ENCODE measurements around the gene ALKBH2. TPM values are rescaled to one million over a fixed set of nuclear protein-coding genes. Genes with fewer than 3 reads are reported as not detected.

The ALKBH2 gene
- total RNA-seq, 1 donor from 2014 or later: 28.6 TPM

DNA sequence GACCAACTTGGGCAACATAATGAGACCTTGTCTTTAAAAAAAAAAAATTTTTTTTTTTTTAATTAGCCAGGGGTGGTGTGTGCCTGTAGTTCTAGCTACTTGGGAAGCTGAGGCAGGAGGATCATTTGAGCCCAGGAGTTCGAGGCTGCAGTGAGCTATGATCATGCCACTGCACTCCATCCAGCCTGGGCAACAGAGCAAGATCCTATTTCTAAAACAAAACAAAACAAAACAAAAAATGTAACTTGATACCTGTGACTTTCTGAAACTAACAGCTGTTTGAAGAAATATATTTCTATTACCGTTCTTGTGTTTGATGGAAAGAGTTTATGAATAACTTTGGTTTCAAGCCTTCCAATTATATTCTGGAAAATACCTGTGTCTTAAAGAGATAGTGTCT lies 21.4 kb upstream of the ALKBH2 start:
- no peak for DNase-seq (ENCODE audit: low spot score)

DNA sequence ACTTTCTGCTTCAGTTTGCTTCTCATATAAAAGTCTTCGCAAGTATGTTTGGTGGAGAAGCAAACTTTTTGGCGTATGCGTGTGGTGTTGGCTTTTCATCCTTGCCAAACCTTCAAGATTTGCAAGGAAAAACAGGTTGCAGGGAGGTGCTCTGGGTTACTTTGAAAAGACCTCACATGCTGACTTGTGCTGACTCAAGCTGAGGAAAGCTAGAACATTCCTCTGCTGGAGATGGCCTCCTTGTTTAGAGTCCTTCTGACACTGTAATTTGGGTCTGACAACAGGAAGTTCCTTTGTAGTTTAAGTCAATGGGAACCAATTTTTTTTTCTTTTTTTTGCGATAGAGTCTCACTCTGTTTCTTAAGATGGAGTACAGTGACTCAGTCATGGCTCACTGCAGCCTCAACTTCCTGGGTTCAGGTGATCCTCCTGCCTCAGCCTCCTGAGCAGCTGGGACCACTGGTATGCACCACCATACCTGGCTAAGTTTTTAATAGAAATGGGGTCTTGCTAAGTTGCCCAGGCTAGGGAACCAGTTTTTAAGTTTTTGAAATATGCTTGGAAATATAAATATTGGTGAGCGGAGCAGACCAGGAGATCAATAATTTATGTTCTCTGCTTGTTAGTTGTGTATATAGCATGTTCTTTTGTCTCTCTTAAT lies 20.5 kb upstream of the ALKBH2 start:
- DNase-seq (ENCODE audit: low spot score): no peak

DNA sequence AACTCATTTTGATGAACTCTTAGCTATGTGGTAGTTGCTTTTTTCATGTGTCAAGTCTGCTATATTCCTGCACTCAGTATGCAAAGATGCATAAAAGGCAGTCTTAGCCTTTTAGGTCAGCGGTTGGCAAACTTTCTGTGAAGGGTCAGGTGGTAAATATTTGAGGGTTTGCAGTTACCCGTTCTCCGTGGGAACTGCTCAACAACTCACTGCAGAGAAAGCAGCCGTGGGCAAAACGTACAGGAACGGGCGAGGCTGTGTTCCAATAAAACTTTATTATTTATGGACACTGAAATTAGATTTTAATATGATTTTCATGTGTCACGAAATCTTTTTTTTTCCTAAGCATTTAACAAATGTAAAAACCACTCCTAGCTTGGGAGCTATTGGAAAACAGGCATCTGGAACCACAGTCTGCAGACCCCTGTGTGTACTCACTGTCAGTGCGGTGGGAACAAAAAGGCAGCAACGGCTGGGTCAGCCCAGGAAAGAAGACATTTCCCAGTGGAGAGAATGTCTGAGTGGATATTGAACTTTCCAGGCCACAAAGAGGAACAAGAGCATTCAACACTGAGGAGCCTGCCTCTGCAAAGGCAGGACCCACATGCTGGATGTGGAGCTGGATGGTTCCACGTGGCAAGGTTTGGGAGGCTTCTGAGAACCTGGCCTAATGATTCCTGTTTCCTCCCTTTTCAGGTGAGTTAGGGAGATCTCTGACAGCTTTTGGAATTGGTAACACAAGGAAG lies 19.6 kb upstream of the ALKBH2 start:
- no peak for DNase-seq (ENCODE audit: low spot score)

DNA sequence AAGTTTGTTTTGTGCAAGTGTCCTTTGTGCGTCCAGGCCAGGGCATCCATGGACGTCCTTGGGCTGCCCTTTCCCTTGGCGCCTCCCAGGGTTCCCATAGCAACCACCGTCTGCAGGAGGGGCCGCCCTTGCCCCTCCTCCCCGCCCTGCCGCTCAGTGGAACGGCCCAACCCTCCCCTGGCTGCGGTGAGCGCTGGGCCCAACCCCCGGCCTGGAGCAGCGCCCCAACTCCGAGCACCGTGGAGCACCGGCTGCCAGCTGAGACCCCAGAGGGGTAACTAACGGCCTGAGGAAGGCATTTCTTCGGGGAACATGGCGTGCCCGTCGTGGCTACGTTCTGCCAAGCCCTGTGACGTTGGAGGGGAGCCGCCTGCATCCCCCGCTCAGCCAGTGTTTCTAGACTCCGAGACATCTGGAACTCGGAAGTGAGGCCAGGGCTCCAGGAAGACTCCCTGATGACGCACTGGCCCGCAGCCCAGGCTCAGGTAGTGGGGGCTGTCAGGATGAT lies 17.8 kb upstream of the ALKBH2 start:
- peak; percentile 93 for DNase-seq (ENCODE audit: low spot score)

DNA sequence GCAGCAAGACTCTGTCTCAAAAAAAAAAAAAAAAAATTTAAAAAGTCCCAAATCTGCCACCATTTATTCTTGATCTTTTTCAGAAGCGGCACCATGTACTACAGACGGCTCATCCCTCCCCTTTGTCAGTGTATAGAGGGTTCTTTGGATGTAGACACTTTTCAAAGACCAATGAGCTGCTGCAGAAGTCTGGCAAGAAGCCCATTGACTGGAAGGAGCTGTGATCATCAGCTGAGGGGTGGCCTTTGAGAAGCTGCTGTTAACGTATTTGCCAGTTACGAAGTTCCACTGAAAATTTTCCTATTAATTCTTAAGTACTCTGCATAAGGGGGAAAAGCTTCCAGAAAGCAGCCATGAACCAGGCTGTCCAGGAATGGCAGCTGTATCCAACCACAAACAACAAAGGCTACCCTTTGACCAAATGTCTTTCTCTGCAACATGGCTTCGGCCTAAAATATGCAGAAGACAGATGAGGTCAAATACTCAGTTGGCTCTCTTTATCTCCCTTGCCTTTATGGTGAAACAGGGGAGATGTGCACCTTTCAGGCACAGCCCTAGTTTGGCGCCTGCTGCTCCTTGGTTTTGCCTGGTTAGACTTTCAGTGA lies 16.6 kb upstream of the ALKBH2 start:
- no peak for DNase-seq (ENCODE audit: low spot score)

DNA sequence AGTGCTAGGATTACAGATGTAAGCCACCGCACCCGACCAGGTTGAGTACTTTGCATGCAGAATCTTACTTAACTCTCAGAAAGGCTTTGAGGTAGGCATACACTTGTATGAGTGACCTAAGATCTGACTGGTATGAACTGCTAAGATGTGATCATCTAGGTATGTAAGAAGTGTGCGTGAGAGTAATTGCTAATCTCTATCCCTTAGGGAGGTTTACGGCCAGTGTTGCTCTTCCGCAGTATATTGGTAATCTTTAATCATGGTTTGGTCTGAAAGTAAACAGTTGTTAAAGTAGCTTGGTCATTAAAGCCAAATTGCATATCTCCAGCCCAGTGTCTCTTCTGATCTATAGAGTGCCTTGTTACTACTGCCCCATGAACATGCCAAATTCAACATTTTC lies 11.9 kb upstream of the ALKBH2 start:
- no peak for DNase-seq (ENCODE audit: low spot score)

DNA sequence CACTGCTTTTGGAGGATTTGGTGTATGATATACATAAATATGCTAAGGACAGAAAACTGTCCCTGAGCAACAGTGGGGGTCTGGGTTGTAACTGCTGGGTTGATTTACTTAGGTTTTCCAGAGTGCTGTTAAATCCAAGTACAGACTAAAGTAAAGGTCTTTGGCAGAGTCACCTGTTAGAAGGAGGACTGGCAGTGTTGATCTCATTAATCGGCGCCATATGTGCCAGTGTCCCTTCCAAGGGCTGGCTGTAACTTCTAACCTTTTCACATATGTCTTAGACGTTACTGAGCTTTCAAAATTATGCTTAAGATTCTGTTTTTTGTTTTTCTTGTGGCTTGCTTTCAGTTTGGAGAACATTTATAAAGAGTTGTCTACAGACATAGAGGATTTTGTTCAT lies 9.2 kb upstream of the ALKBH2 start:
- no peak for DNase-seq (ENCODE audit: low spot score)

DNA sequence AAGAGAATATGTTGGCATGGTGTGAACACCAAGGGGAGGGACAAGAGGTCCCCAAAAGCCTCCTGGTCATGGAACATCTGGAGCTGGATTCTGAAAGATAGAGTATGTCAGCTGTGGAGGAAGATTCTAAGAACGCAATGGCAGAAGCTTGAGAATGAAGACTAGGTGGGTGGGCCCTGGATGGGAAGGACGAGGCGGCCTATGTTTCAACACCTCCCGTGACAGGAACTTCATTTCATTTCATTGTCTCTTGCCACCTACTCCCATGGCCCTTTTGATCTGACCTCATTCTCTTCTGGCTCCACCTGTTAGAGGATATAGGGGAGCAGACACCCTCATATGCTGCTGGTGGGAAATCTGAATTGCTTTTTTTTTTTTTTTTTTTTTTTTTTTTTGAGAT lies 7.5 kb upstream of the ALKBH2 start:
- peak; percentile 20 for DNase-seq (ENCODE audit: low spot score)

DNA sequence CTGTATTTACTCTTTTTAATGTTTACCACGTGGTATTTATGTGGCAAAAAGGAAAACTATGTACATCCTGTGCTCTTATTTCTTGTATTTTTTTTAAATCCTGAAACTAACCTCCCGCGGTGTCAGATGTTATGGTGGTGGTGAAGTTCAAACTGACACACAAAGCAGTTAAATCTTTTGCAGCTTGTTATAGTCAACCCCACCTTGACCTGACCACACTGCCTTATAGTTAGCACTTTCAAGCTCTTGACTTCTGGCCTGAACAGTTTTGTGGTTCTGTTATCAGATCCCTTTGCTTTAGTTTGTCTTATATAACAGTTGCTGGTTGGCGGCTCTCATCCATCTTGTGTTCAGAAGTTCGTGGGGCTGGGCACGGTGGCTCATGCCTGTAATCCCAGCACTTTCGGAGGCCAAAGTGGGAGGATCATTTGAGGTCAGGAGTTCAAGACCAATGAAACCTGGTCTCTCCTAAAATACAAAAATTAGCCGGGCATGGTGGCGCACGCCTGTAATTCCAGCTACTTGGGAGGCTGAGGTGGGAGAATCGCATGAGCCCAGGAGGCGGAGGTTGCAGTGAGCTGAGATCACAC lies 6.3 kb upstream of the ALKBH2 start:
- peak; percentile 6 for DNase-seq (ENCODE audit: low spot score)

DNA sequence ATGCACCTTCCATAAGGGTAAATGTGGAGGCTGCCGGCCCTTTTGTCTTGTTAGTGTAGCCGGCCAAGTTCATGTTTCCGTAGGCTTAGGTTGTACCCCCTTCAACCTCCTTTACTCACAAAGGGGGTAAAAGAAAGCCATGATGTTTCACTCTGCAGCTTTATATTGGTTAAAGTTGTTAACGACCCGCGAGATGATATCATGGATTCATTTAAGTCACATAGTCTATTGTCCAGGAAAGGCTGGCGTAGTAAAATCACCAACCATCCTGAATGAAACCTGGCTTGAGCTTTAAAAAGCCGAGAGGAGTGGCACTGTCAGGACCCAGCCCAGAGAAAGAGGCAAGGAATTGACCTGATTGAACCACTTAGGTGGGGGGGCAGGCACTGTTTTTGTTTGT lies 5.4 kb upstream of the ALKBH2 start:
- no peak for DNase-seq (ENCODE audit: low spot score)

DNA sequence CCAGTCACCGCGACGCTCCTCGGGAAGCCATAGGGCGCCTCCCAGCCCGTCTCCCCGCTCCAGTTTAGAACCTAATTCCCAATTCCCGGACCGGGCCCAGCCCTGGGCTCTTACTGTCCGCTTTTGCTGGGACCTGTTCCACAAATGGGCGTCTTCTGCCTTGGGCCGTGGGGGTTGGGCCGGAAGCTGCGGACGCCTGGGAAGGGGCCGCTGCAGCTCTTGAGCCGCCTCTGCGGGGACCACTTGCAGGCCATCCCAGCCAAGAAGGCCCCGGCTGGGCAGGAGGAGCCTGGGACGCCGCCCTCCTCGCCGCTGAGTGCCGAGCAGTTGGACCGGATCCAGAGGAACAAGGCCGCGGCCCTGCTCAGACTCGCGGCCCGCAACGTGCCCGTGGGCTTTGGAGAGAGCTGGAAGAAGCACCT lies 4.9 kb upstream of the ALKBH2 start:
- peak; percentile 64 for DNase-seq (ENCODE audit: low spot score)

DNA sequence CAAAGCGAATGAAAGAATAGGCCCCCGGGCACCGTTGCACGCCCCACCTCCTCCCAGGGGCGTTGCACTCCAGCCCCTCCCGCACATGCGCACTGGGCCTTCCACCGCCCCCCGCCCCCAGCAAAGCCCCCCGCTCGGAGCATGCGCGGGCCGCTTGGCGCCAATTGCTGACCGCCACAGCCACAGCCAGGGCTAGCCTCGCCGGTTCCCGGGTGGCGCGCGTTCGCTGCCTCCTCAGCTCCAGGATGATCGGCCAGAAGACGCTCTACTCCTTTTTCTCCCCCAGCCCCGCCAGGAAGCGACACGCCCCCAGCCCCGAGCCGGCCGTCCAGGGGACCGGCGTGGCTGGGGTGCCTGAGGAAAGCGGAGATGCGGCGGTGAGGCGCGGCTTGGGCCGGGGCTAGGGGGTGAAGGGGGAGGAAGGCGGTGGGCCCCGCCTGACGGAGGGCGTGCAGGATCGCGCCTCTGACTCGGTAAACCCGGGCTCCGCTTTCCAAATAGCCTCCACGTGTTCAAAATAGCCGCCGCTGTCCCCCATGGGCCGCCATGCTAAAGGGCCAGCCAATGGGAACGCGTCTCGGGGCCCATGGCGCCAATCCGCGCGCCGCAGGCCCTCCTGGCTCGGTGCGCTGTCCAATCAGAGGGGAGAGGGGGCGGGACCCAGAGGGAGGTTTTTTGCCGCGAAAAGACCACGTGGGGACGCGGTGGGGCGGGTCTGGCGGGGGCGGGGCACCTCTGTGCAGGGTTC lies 4.3 kb upstream of the ALKBH2 start, which contains the start of gene UNG:
Gene UNG, plus strand, starts transcription at position 163 of the 748 bp plus-strand sequence. Its CDS starts 83 bp downstream, at position 246.
- peak; percentile 98 for DNase-seq (ENCODE audit: low spot score)

DNA sequence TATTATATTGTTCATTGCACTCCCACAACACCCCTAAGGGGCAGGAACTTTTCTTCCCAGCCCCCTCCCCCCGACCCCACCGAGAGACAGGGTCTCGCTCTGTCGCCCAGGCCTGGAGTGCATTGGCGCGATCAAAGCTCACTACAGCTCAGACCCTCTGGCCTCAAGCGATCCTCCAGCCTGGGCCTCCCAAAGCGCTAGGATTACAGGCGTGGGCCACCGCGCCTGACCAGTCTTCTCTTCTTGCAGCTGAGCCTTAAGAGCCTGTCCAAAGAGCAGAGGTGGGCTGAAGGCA lies 3.8 kb upstream of the ALKBH2 start:
- DNase-seq (ENCODE audit: low spot score): no peak

DNA sequence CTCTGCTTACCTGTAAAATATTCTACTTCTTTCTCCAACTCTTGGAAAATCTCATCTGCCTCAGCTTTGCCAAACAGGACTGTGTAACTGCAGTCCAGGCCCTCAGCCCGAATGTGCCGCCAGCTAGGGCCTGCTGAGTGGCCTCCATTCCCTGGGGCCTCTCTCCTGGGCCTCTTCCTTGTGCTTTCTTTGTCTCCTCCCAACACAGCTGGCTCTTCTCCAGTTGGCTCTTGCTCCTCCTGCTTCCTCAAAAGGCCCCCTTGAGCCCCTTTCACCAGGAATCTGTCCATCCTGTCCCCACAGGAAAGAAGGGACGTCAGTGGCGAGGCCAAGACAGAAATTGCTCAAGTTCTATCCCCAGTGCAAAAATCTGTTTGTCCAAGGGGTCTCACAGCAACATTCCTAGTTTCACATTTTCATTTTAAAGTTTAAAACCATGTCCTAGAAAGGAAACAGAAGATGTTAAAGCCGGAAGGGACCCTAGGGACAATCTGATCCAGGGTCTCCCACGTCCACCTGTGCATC lies 713 bp downstream of the ALKBH2 start:
- DNase-seq (ENCODE audit: low spot score): no peak

DNA sequence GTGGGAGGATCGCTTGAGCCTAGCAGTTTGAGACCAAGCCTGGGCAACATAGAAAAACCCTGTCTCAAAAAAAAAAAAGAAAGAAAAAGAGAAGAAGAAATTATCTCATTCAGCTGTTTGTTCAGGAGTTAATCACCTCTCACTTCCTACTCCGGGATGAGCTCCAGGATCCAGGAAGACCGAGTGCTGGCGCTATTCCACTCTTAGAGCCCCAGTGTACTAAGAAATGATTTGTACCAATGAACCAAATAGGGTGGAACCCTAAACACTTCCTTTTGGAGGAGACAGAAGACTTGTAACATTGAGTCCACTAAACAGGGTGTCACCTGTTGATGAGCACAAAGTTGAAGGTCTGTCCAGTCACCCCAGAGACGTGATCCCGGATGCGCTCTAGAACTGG lies 3.6 kb downstream of the ALKBH2 start:
- no peak for DNase-seq (ENCODE audit: low spot score)

DNA sequence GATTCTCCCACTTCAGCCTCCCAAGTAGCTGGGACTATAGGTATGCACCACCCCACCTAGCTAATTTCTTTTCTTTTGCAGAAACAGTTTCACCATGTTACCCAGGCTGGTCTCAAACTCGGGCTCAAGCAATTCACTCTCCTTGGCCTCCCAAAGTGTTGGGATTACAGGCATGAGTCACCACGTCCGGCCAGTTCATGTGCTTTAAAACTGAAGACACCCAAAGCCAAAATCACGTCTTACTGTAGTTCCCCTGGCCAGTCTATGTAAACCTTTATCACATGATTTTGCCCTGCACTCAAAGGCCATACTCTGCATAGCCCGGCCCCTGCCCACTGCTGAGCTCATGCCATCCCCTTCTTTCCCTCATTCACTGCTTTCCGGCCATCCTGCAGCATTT lies 4.5 kb downstream of the ALKBH2 start:
- no peak for DNase-seq (ENCODE audit: low spot score)

DNA sequence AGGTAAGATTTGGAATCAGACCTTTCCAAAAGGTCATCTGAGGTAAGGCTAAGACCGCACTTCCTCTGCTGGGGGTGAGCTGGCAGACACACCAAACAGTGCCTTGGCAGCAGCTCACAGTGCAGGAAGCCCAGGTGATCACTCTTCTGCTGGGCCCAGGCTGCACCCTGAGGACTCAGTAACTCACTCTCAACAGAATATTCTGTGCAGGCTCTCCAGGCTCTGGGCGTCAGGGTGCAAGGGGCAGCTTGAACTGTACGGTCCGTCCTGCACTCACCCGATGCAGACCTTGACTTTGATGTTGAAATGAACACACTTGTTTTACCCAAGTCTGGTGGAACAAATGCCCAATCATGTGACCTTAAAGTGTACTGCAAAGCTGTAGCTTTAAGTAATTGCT lies 6.0 kb downstream of the ALKBH2 start:
- DNase-seq (ENCODE audit: low spot score): no peak

DNA sequence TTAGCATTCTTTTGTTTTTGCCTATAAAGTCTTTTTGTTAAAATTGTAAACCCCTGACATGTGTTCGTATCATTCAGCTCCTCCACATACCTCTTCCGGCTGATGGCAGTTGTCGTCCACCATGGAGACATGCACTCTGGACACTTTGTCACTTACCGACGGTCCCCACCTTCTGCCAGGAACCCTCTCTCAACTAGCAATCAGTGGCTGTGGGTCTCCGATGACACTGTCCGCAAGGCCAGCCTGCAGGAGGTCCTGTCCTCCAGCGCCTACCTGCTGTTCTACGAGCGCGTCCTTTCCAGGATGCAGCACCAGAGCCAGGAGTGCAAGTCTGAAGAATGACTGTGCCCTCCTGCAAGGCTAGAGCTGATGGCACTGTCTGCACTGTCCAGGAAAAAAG lies 7.7 kb downstream of the ALKBH2 start:
- no peak for DNase-seq (ENCODE audit: low spot score)

DNA sequence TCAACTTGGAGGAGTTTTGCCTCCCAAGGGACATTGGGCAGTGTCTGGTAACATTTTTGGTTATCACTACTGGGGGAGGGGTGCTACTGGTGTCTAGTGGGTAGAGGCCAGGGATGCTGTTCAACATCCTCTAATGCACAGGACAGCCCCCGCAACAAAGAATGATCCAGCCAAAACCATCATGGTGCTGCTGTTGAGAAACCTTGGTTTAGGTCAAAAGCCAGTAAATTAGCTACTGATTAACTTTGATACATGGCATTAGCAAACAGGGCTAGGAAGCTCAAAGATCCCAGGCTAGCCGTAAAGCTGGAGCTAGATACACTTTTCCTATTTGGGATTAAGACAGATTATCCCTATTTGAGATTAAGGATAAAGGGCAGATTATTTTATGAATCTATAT lies 8.8 kb downstream of the ALKBH2 start:
- DNase-seq (ENCODE audit: low spot score): no peak

DNA sequence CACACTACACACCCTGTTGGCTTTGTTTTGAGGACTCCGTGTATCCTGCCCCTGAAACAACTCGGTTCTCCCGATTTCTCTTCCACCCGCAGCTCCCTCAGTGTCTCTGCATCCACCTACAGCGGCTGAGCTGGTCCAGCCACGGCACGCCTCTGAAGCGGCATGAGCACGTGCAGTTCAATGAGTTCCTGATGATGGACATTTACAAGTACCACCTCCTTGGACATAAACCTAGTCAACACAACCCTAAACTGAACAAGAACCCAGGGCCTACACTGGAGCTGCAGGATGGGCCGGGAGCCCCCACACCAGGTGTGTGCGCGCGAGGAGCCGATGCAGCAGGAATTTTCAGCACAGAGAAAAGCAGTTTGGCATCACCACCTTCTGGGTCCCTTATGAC lies 10.5 kb downstream of the ALKBH2 start:
- DNase-seq (ENCODE audit: low spot score): no peak

DNA sequence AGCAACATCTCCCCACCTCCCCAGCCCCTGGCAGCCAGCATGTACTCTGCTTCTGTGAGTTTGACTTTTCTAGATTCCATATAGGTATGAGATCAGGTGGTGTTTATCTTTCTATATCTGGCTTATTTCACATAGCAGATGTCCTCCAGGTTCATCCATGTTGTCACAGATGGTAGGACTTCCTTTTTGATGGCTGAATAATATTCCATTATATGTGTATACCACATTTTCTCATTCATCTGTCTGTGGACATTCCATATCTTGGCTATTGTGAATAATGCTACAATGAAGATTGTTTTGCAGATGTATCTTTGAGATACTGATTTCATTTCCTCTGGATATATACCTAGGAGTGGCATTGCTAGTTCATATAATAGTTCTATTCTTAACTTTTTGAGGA lies 18.4 kb downstream of the ALKBH2 start:
- DNase-seq (ENCODE audit: low spot score): no peak

Measured in ureter (tissue), 1 donor.